ENCODE results near the gene IGFBP5.

DNA sequence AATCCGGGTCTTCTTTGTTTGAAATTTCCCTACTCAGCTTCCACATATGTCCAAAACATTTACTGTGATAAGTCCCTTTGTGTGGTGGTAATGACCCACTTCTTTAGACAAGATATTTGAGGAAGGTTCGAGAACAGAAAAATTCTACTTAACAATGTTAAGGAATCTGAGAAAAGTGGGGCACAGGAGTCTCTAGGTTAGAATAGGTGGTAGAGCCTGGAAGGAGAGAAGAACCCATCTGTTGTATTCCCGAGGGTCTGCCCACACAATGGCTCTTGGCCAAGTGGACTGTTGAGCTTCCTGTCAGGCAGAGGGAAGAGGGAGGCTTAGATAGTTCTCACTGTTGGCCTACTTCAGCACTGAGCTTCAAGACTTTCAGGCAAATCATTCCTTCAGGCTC, 57.9 kb downstream of the IGFBP5 start:
- TF ChIP-seq TEAD4 (IDR thresholded peaks at IDR 0.05; ENCODE audit: borderline replicate concordance, insufficient read depth) (no peak), SIN3A (IDR thresholded peaks at IDR 0.05; ENCODE audit: borderline replicate concordance, low read depth, low read length) (no peak), ELF1 (IDR thresholded peaks at IDR 0.05) (no peak), REST (IDR thresholded peaks at IDR 0.05; ENCODE audit: low read depth, low read length) (no peak), CHD2 (IDR thresholded peaks at IDR 0.05; ENCODE audit: low read length, partially characterized antibody) (no peak), POLR2AphosphoS5 (IDR thresholded peaks at IDR 0.05; ENCODE audit: low read depth, low read length) (no peak), SMC3 (IDR thresholded peaks at IDR 0.05; ENCODE audit: low read depth, low read length) (no peak), NRF1 (IDR thresholded peaks at IDR 0.05; ENCODE audit: low read depth, low read length) (no peak), EZH2phosphoT487 (IDR thresholded peaks at IDR 0.05; ENCODE audit: borderline replicate concordance, low read depth) (no peak)
- TF ChIP-seq, protein P1, sequence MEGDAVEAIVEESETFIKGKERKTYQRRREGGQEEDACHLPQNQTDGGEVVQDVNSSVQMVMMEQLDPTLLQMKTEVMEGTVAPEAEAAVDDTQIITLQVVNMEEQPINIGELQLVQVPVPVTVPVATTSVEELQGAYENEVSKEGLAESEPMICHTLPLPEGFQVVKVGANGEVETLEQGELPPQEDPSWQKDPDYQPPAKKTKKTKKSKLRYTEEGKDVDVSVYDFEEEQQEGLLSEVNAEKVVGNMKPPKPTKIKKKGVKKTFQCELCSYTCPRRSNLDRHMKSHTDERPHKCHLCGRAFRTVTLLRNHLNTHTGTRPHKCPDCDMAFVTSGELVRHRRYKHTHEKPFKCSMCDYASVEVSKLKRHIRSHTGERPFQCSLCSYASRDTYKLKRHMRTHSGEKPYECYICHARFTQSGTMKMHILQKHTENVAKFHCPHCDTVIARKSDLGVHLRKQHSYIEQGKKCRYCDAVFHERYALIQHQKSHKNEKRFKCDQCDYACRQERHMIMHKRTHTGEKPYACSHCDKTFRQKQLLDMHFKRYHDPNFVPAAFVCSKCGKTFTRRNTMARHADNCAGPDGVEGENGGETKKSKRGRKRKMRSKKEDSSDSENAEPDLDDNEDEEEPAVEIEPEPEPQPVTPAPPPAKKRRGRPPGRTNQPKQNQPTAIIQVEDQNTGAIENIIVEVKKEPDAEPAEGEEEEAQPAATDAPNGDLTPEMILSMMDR (IDR thresholded peaks at IDR 0.05) = no peak
